GM12892 (cell line): ENCODE results near the gene TBC1D5.

Experiments
- POLR2A ChIP-seq: IDR thresholded peaks from 2 replicates; pipeline ENCODE4 v1.6.1; 2011; ENCODE audit warnings: low read depth, low read length, control low read depth
- POLR2AphosphoS5 ChIP-seq: IDR thresholded peaks from 2 replicates; pipeline ENCODE4 v1.6.1; 2011; ENCODE audit warnings: low read depth, low read length, control low read depth
- TAF1 ChIP-seq: IDR thresholded peaks from 2 replicates; pipeline ENCODE4 v1.6.1; 2011; ENCODE audit warnings: low read depth, mild to moderate bottlenecking, control low read depth, low read length, borderline replicate concordance

DNA sequence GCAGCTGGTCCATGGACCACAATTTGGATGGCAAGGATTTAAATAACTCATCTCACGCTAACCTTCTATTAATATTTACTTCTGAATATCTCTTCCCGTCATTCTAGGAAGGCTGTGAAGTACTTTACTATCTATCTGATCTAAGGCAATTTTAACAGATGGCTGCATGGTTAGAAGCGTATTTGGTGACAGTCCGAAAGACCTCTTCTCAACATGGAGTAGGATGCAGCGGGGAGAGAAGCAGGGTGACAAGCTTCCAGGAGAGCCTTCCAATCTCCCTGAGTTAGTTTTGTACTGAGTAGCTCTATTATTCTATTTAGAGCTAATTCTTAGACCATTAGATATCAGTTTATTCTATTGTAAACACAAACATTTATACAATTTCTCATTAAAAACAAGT, 548.3 kb downstream of the TBC1D5 start:
- TF ChIP-seq POLR2AphosphoS5 (no peak), POLR2A (no peak), TAF1 (no peak)
